HG02943 (cell line): ENCODE measurements around the gene FAM20C.

Experiments used
- ATAC-seq: cut with Tn5 transposase; IDR thresholded peaks from one replicate; pipeline ENCODE4 v1.9.1; 2021; ENCODE audit warnings: mild to moderate bottlenecking, low read depth, moderate library complexity; ENCODE audit not compliant: unreplicated experiment

The FAM20C gene

GRCh38 chr7:158771-159170 is 33.6 kb upstream of the FAM20C start:
- ATAC-seq, result no peak

GRCh38 chr7:159370-160270 is 32.8 kb upstream of the FAM20C start:
- no peak for ATAC-seq

GRCh38 chr7:160958-161725 is 31.2 kb upstream of the FAM20C start:
- no peak for ATAC-seq

GRCh38 chr7:162632-163297 is 29.6 kb upstream of the FAM20C start:
- ATAC-seq, result no peak

- ATAC-seq, result no peak
These were observed 29.1 kb upstream of the FAM20C start for GRCh38 chr7:163298-163695.

GRCh38 chr7:163971-164881 is 28.1 kb upstream of the FAM20C start:
- no peak for ATAC-seq

- no peak for ATAC-seq
These were observed 27.3 kb upstream of the FAM20C start for GRCh38 chr7:164882-165660.

GRCh38 chr7:165661-166337 is 26.6 kb upstream of the FAM20C start:
- ATAC-seq, result no peak

GRCh38 chr7:166338-167060 is 25.9 kb upstream of the FAM20C start:
- ATAC-seq, result no peak

- no peak for ATAC-seq
These were observed 25.1 kb upstream of the FAM20C start for GRCh38 chr7:167090-167855.

- ATAC-seq, result no peak
These were observed 24.2 kb upstream of the FAM20C start for GRCh38 chr7:167976-168791.

- no peak for ATAC-seq
These were observed 22.8 kb upstream of the FAM20C start for GRCh38 chr7:169276-170172.

- no peak for ATAC-seq
These were observed 21.6 kb upstream of the FAM20C start for GRCh38 chr7:170551-171363.

GRCh38 chr7:171364-171904 is 20.9 kb upstream of the FAM20C start:
- no peak for ATAC-seq
